Measurements from ENCODE around the gene P2RY1.
"Not testable (repeated sequence)": the region's sequence is repeated elsewhere in the genome, so short reads cannot be mapped to it uniquely, and the experiment has no call there.

Gene P2RY1

DNA sequence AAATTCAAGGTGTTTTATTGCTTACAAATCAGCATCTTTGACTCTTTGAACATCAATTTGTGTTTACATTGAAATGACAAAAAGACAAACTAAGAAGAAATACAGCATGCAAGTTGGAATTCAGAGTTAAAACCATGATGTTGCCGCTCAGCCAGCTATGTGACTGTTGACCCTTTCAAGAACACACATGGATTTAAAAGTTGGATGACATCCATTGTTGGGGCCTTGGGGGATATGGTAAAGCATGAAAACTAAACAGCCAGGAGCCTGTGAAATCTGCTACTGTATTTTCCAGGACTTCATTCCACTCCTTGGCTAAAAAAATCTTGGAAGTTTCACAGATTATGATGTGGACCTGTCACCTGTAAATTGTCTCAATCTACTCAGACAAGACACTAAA lies 4.6 kb downstream of the P2RY1 start:
- DNase-seq, result no peak

DNA sequence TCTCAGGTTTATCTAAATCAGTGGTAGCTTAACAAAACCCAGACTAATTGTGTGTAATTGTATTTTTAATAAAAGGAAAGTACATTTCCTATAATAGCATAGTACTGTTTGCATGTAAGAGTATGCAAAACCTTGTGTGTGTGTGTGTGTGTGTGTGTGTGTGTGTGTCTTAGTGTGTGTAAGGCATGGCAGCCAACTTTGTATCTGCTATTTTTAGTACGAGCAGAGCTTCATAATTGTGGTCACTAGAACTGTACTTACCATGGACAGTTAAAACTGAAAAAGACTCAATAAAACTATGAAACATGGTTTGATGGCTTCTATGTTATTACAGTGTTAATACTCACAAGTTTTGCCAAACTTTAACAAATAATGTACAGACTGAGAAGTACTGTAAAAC lies 6.2 kb downstream of the P2RY1 start:
- no peak for DNase-seq

DNA sequence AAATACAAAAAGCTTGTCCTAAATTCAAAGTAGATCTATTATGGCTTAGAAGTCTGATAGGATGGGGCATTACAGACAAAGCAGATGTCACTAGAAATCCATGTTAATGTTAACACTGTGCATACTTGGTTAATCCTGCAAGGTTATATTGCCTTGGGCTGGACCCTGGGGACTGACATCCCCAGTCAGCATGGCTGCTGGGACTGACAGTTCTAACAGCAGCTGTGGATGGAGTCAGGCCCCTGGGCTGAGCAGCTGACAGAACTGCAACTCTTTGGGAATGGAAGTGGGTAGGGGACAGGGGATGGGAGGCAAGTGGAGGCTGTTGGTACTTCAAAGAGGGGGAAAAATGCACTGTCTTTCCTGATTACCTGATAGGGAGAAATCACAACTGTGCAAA lies 7.5 kb downstream of the P2RY1 start:
- DNase-seq, result no peak

DNA sequence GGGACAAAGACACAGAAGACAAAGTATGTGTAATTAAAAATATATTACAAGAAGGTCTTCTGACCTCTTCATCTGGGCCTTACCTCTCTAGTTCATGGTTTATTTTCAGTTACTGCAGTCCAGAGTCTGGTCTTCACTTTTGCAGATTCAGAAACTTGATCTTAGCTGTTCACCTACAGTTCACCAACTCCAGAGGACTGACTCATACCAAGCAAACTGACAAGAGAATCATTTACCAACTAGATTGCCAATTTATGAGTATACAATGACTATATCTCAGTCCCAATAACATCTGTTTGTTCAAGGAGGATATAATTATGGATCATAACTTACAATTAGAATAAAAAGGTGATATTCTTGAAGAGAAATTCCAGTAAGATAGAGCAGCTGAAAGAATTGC lies 9.0 kb downstream of the P2RY1 start:
- DNase-seq, result no peak

DNA sequence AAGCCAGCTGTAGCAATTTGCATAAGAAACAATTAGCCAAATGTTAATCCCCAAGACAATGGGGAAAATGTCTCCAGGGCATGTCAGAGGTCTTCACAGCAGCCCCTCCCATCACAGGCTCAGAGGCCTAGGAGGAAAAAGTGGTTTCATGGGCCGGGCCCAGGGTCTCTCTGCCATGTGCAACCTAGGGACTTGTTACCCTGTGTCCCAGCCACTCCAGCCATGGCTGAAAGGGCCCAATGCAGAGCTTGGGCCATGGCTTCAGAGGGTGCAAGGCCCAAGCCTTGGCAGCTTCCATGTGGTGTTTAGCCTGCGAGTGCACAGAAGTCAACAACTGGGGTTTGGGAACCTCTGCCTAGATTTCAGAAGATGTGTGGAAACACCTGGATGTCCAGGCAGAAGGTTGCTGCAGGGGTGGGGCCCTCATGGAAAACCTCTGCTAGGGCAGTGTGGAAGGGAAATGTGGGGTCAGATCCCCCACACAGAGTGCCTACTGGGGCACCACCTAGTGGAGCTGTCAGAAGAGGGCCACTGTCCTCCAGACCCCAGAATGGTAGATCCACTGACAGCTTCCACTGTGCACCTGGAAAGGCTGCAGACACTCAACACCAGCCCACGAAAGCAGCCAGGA lies 11.8 kb downstream of the P2RY1 start:
- not testable (repeated sequence) for DNase-seq

DNA sequence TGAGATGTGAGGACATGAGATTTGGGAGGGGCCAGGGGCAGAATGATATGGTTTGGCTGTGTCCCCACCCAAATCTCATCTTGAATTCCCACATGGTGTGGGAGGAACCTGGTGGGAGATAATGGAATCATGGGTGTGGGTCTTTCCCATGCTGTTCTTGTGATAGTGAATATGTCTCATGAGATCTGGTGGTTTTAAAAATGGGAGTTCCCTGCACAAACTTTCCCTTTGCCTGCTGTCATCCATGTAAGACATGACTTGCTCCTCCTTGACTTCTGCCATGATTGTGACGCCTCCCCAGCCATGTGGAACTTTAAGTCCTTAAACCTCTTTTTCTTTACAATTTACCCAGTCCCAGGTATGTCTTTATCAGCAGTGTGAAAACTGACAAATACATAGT lies 12.7 kb downstream of the P2RY1 start:
- not testable (repeated sequence) for DNase-seq

DNA sequence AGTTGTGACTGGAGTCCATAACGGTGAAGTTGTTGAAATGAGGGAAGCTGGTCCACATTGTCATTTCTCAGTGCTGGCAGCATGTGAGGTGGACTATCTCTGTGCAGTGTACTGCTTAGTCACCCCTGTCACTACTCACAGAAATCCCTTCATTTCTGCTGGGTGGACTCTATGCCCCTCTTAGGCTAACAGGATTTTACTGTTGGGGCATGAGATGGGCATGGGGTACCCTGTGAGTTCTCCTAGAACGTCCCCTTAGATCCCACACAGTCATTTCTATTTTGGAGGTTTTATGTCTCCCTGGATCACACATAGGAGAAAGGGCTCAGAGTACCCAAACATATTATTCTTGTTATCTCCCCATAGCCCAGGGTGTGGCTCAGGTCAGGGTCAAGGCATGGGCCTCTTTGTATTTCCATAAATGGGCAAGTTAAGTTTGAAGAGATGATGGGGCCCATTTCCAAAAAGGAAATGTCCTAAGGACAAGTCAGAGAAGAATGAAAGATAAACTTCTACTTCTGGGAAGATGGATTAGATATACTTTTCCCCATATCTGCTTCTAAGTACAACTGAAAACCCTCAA lies 15.2 kb downstream of the P2RY1 start:
- no peak for DNase-seq

DNA sequence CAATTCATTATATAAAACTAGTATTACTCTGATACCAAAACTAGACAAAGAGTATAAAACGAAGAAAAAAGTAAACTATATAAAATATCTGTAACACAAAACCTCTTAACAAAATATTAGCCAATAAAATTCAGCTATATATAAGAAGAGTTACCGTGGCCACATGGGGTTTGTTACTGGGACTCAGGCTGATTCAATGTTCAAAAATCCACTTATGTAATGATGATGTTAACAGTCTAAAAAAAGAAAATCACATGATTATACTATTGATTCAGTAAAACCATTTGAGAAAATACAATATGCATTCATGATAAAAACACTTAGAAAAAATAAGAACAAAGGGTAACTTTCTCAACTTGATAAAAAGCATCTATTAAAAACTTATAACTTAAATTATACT lies 18.3 kb downstream of the P2RY1 start:
- DNase-seq, result no peak

DNA sequence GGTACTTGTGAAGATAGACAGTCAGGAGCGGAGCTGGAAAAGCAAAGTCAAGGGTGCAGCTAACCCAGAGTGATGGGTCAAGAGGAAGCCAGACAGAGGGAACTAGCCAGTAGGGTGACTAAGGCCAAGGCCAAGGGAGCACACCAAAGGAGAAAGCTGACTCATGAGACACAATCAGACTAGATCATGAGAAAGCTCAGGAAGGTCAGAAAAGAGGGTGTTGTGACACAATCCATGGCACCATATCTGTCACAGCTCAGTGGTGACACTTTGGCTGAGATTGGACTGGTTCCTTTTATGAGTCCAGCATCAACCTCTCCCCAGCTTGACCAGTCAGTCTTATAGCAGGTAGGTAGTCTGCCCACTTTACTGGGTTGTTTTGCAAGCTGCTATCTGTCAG lies 22.2 kb downstream of the P2RY1 start:
- DNase-seq, result no peak

DNA sequence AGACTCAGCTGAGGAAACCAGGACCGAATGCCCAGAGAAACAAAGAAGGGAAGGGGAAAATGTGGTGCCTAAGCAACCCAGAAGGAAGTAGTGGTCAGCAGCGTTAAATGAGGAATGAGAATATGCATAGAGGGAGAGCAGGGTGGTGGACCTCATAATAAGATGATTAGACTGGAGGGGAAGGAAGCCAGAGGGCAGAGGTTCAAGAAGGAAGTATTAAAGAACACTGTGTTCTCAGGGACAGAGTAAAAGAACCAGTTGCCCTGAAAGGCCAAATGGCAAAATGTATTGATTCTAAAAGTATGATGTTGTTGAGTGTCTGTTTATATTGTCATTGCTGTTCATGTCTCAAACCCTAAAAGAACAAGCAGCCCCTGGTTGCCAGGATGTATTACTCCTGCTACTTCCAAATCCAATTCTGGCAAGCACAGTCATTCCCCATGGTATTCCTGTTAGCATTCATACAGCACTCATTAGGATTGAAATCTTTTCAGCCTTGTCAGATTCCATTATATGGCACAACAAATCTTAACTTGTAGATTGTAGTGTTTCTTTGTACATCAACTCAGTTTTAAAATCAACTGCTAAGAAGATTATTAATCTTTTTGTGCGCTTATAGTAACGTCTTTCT lies 23.4 kb downstream of the P2RY1 start:
- no peak for DNase-seq

DNA sequence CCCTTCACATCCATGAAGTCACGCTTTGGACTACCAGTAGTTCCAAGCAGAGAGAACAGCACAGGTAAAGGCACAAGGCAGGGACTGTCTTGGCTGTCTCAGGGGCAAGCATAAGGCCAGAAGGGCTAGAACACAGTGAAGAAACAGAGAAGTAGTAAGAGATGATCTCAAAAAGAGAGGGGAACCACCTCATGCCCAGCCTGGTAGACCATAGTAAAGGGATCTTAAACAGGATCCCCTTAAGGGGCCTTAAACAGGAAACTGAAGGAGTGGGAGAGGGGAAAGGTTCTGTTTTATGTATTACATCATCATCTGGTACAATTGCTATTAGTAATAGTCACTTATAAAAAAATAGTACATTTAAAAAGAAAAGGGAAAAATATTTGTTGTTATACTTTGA lies 25.8 kb downstream of the P2RY1 start:
- DNase-seq, result no peak

DNA sequence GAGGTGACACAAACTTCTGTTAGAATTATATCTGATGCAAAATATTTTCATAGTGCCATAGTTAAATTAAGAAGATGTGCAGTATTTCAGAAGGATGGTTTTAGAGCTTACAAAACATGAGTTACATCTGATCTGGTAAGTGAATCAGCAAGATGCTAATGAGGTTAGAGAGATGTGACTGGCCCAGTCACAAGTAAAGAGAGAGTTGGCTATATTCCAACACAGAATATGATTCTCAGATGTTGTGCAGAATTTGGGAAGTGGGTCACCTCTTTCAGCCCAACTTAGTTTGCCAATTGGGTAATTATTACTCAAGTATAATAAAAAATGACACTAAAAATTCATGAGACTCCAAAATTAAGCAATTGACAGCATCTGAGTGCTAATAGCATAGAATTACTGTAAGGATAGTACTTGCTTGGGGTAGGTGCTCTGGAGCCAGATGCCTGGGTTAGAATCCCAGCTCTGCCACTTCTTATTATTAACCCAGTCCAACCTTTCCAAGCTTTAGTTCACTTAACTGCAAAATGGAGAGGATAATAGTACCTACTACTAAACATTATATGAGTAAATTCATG lies 30.8 kb downstream of the P2RY1 start:
- DNase-seq, result no peak

DNA sequence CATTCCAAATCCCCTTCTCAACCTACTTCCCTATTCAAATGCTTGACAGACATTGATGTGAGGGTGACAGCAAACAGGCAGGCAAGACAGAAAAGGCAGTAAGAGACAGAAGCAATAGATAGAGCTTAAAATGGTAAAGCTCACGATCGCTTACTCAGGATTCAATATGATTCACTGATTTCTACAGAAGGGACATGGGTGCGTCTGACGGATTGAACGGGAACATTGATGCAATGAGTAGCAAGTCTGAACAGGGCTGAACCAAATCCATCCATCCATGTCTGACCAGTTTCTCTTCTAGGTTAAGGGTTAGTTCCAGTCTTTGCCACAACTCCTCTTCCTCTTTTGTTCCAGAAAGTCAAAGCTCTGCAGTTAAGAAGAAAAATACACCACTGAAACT lies 35.1 kb downstream of the P2RY1 start:
- no peak for DNase-seq

DNA sequence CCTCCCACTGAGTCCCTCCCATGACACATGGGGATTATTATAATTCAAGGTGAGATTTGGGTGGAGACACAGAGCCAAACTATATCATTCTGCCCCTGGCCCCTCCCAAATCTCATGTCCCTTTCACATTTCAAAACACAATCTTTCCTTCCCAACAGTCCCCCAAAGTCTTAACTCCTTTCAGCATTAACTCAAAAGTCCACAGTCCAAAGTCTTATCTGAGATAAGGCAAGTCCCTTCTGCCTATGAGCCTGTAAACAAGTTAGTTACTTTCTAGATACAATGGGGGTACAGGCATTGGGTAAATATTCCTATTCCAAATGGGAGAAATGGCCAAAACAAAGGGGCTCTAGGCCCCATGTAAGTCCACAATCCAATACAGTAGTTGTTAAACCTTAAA lies 38.4 kb downstream of the P2RY1 start:
- not testable (repeated sequence) for DNase-seq

DNA sequence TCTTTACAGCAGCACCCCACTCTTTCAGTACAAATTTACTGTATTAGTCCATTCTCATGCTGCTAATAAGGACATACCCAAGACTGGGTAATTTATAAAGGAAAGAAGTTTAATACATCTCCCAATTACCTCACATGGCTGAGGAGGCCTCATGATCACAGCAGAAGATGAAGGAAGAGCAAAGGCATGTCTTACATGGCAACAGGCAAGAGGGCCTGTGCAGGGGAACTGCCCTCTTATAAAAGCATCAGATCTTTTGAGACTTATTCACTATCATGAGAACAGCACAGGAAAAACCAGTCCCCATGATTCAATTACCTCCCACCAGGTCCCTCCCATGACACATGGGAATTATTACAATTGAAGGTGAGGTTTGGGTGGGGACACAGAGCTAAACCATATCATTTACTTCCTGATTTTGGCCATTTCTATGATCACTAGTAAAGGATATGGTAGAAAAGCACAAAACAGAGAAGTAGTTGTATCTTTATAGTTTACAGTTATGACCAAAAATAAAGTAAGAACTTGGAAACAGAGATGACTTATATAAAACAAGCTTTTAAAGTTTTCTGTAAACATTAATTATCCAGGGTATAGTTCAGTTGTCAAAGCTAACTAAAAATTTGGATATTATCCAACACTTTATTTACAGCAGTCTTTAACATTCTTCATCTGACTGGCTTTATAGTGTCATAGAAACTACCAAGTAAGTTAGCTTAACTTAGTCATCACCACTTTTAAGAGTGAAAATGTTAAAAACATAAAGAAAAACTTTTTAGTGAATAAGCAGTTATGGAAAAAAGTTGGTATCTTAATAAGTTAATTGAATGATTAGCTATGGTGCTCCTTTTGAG lies 40.2 kb downstream of the P2RY1 start:
- no peak for DNase-seq

DNA sequence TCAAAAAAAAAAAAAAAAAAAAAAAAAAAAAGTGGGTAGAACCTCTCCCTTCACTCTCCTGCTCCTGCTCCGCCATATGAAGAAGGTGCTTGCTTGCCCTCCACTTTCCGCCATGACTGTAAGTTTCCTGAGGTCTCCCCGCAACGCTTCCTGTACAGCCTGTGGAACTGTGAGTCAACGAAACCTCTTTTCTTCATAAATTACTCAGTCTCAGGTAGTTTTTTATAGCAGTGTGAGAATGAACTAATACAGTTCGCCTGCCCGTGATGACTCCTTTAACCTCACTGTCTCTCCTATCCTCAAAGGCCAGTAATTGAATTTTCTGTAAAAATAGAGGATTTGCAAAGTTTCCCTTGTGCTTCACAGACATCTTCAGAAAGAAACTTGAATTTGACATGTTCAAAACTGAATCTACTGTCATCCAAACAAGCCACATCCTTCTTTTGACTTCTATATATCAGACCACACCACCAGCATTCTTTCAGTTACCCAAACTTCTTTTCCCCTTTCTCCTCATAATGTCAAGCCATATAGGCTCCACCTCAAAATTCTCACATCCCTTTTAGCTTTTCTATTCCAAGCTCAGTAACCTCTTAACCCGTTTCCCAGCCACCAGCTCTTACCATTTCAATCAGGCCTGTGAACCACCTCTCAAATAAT lies 44.3 kb downstream of the P2RY1 start:
- no peak for DNase-seq

DNA sequence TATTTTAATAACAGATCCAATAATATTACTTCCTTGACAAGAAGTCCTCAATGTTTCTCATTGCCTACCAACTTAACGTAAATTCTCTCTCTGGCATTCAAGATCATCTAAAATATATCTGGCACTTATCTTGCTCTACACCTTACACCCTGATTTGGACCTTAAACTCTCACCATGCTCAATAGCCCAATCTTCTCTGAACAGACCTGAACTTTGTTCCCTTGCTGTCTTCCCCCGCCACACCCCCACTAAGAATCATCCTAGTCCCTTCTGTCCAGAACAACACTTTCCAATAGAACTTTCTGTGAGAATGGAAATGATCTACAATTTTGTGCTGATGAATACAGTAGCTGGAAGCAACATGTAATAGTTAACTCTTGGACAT lies 44.9 kb downstream of the P2RY1 start:
- DNase-seq, result no peak

DNA sequence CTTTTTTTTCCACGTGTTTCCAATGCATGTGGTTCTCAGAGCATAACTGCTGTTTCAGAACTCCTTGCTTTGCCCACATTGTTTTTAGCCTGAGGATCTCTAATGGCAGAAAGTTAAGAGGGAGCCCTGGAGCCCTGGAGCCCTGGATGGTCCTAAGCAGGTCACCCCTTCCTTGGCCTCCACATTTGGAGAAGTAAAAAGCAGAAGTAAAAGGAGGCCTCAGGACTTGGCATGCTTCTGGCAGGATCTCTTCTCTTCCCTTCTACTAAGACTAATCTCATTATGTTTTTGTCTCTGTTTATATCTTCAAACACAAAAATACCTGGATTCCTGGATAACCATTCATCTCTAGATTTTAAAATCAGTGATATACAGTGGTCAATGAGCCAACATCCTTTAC lies 50.1 kb downstream of the P2RY1 start:
- DNase-seq, result no peak
